Dendritic cell treated with granulocyte-macrophage colony-stimulating factor and Interleukin-4, amounts not matched to agents 40 ng/mL and 50 ng/mL, for 4 days (primary cell): Measurements from ENCODE around the gene ABTB2.

ENCODE experiments used
- H3K27ac Mint-ChIP-seq: one replicate; pipeline ENCODE4 v1.8.0; 2022; ENCODE audit warnings: mild to moderate bottlenecking, mixed read lengths
- H3K27me3 Mint-ChIP-seq: one replicate; pipeline ENCODE4 v1.8.0; 2022; ENCODE audit warnings: mild to moderate bottlenecking, mixed read lengths
- H3K36me3 Mint-ChIP-seq: one replicate; pipeline ENCODE4 v1.8.0; 2022; ENCODE audit warnings: low read depth, mixed read lengths
- H3K4me1 Mint-ChIP-seq: one replicate; pipeline ENCODE4 v1.8.0; 2022; ENCODE audit warnings: low read depth, mixed read lengths
- H3K4me3 Mint-ChIP-seq: one replicate; pipeline ENCODE4 v1.8.0; 2022; ENCODE audit warnings: mild to moderate bottlenecking, moderate library complexity, mixed read lengths
- H3K9me3 Mint-ChIP-seq: one replicate; pipeline ENCODE4 v1.8.0; 2022; ENCODE audit warnings: mixed read lengths
- intact Hi-C: fragments of 100-400 bp; cut with micrococcal nuclease; formaldehyde crosslinking; loops from one replicate; pipeline ENCODE4 v1.15.0; 2022

The ABTB2 gene

GRCh38 chr11:34136420-34136819 lies 221.4 kb downstream of the ABTB2 start:
- Mint-ChIP-seq H3K36me3 (peaks cover 100% of the 10 kb centered on the region), H3K27me3 (no peaks in the 10 kb centered on the region), H3K4me1 (peaks cover 5% of the 10 kb centered on the region), H3K27ac (no peak overlapping the region), H3K9me3 (no peaks in the 10 kb centered on the region), H3K4me3 (no peak overlapping the region)
- intact Hi-C loops: loop anchor here (5.0 kb wide), 1 partner anchor 39 kb away; no protein-coding TSS in a partner anchor

GRCh38 chr11:34135439-34135838 lies 222.4 kb downstream of the ABTB2 start:
- Mint-ChIP-seq H3K36me3 (peaks cover 100% of the 10 kb centered on the region), H3K27ac (no peak overlapping the region), H3K4me3 (no peak overlapping the region), H3K9me3 (no peaks in the 10 kb centered on the region), H3K4me1 (peaks cover 5% of the 10 kb centered on the region), H3K27me3 (no peaks in the 10 kb centered on the region)
- intact Hi-C loops: loop anchor here (5.0 kb wide), 1 partner anchor 38 kb away; no protein-coding TSS in a partner anchor

- H3K27ac Mint-ChIP-seq: no peak overlapping the region
- peaks cover 5% of the 10 kb centered on the region for H3K4me1 Mint-ChIP-seq
- no peaks in the 10 kb centered on the region for H3K9me3 Mint-ChIP-seq
- H3K27me3 Mint-ChIP-seq: no peaks in the 10 kb centered on the region
- peaks cover 100% of the 10 kb centered on the region for H3K36me3 Mint-ChIP-seq
- intact Hi-C loops: loop anchor here (5.0 kb wide), 1 partner anchor 37 kb away; no protein-coding TSS in a partner anchor
- no peak overlapping the region for H3K4me3 Mint-ChIP-seq
These were observed 223.0 kb downstream of the ABTB2 start for GRCh38 chr11:34134765-34135164.

- no peaks in the 10 kb centered on the region for H3K9me3 Mint-ChIP-seq
- intact Hi-C loops: no loop called here
- no peaks in the 10 kb centered on the region for H3K27me3 Mint-ChIP-seq
- H3K4me1 Mint-ChIP-seq: no peaks in the 10 kb centered on the region
- H3K27ac Mint-ChIP-seq: no peak overlapping the region
- H3K36me3 Mint-ChIP-seq: peaks cover 96% of the 10 kb centered on the region
- no peak overlapping the region for H3K4me3 Mint-ChIP-seq
These were observed 225.4 kb downstream of the ABTB2 start for GRCh38 chr11:34132261-34132965.

- Mint-ChIP-seq H3K4me3 (no peak overlapping the region), H3K27ac (no peak overlapping the region), H3K4me1 (no peaks in the 10 kb centered on the region), H3K9me3 (no peaks in the 10 kb centered on the region), H3K27me3 (no peaks in the 10 kb centered on the region), H3K36me3 (peaks cover 96% of the 10 kb centered on the region)
- intact Hi-C loops: no loop called here
These were observed 229.0 kb downstream of the ABTB2 start for GRCh38 chr11:34128824-34129223.

GRCh38 chr11:34126959-34127848 lies 230.6 kb downstream of the ABTB2 start:
- intact Hi-C loops: no loop called here
- H3K27ac Mint-ChIP-seq: no peak overlapping the region
- peaks cover 96% of the 10 kb centered on the region for H3K36me3 Mint-ChIP-seq
- no peak overlapping the region for H3K4me3 Mint-ChIP-seq
- H3K9me3 Mint-ChIP-seq: no peaks in the 10 kb centered on the region
- H3K27me3 Mint-ChIP-seq: no peaks in the 10 kb centered on the region
- H3K4me1 Mint-ChIP-seq: no peaks in the 10 kb centered on the region

GRCh38 chr11:34124885-34125668 lies 232.7 kb downstream of the ABTB2 start:
- Mint-ChIP-seq H3K36me3 (peaks cover 96% of the 10 kb centered on the region), H3K4me3 (no peak overlapping the region), H3K27me3 (no peaks in the 10 kb centered on the region), H3K4me1 (no peaks in the 10 kb centered on the region), H3K27ac (no peak overlapping the region), H3K9me3 (no peaks in the 10 kb centered on the region)
- intact Hi-C loops: no loop called here

- Mint-ChIP-seq H3K4me1 (no peaks in the 10 kb centered on the region), H3K27me3 (no peaks in the 10 kb centered on the region), H3K4me3 (no peak overlapping the region), H3K36me3 (peaks cover 100% of the 10 kb centered on the region), H3K9me3 (no peaks in the 10 kb centered on the region), H3K27ac (no peak overlapping the region)
- intact Hi-C loops: no loop called here
These were observed 237.2 kb downstream of the ABTB2 start for GRCh38 chr11:34120651-34121050.

GRCh38 chr11:34114471-34114870 lies 243.3 kb downstream of the ABTB2 start:
- Mint-ChIP-seq H3K4me1 (no peaks in the 10 kb centered on the region), H3K4me3 (no peak overlapping the region), H3K27ac (no peak overlapping the region), H3K36me3 (peaks cover 98% of the 10 kb centered on the region), H3K9me3 (no peaks in the 10 kb centered on the region), H3K27me3 (no peaks in the 10 kb centered on the region)
- intact Hi-C loops: no loop called here

- Mint-ChIP-seq H3K4me1 (no peaks in the 10 kb centered on the region), H3K4me3 (no peak overlapping the region), H3K27ac (no peak overlapping the region), H3K9me3 (no peaks in the 10 kb centered on the region), H3K36me3 (peaks cover 98% of the 10 kb centered on the region), H3K27me3 (no peaks in the 10 kb centered on the region)
- intact Hi-C loops: no loop called here
These were observed 243.8 kb downstream of the ABTB2 start for GRCh38 chr11:34114014-34114413.

GRCh38 chr11:34111722-34112270 lies 246.0 kb downstream of the ABTB2 start:
- no peak overlapping the region for H3K27ac Mint-ChIP-seq
- H3K4me3 Mint-ChIP-seq: no peak overlapping the region
- H3K9me3 Mint-ChIP-seq: no peaks in the 10 kb centered on the region
- peaks cover 93% of the 10 kb centered on the region for H3K36me3 Mint-ChIP-seq
- H3K4me1 Mint-ChIP-seq: peaks cover 9% of the 10 kb centered on the region
- intact Hi-C loops: loop anchor here (1.0 kb wide), 1 partner anchor 12 kb away; no protein-coding TSS in a partner anchor
- H3K27me3 Mint-ChIP-seq: no peaks in the 10 kb centered on the region

GRCh38 chr11:34105957-34106504 lies 251.8 kb downstream of the ABTB2 start:
- H3K27ac Mint-ChIP-seq: peak overlapping the region; percentile 96
- H3K4me3 Mint-ChIP-seq: peak overlapping the region; percentile 84
- intact Hi-C loops: loop anchor here (1.0 kb wide), 1 partner anchor 55 kb away; the partner anchor contains the start of gene CAPRIN1
- H3K36me3 Mint-ChIP-seq: peaks cover 57% of the 10 kb centered on the region
- H3K9me3 Mint-ChIP-seq: no peaks in the 10 kb centered on the region
- no peaks in the 10 kb centered on the region for H3K27me3 Mint-ChIP-seq
- peaks cover 30% of the 10 kb centered on the region for H3K4me1 Mint-ChIP-seq
